GM18858 (cell line): ENCODE results near the gene IKBKE.

ENCODE experiments used
- ATAC-seq: cut with Tn5 transposase; IDR thresholded peaks from one replicate; pipeline ENCODE4 v1.9.1; 2021; ENCODE audit not compliant: unreplicated experiment

Gene IKBKE

GRCh38 chr1:206453111-206453510 lies 17.2 kb upstream of the IKBKE start:
- ATAC-seq = no peak

DNA sequence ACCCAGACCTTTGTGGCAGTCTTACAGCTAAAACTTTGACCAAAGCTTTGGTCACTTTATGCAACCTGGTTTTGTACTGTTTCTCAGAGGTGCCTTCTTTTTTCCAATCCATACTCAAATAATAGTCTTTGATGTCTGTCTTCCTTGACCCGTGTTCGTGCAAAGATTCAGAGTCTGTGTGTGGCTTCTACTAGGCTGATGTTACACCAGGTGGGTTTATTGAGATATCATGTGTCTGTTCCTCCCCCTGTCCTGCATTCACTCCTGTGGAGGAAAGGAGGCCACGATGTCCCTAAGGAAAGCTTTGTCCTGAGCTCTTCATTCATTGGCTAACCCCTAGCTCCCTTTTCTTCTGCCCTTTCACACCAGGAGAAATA lies 15.0 kb upstream of the IKBKE start:
- ATAC-seq = no peak

- ATAC-seq = no peak
Observed at GRCh38 chr1:206455666-206456344, 14.5 kb upstream of the IKBKE start.

- ATAC-seq = no peak
Observed at GRCh38 chr1:206456577-206457370, 13.5 kb upstream of the IKBKE start.

GRCh38 chr1:206457408-206458120 lies 12.7 kb upstream of the IKBKE start:
- ATAC-seq = no peak

DNA sequence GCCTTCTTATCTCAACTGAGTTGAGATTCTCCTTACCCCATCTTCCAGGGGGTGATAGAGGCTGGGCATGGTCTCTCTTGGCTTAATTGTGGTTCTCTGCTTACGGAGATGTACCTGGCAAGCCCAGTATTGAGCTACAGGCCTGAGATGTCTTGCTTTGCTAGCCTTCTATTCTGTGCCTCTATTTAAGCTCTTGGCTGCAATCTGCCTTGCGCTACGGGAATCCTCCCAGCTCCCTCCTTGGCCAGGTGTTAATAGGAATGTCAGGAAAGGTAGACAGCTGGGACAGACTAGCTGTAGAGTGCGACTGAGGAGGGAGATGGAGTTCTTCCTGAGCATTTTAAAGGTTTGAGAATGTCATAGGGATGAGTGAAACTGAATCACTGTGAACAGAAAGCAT lies 10.6 kb upstream of the IKBKE start:
- ATAC-seq = no peak

GRCh38 chr1:206460836-206461426 lies 9.3 kb upstream of the IKBKE start:
- no peak for ATAC-seq

DNA sequence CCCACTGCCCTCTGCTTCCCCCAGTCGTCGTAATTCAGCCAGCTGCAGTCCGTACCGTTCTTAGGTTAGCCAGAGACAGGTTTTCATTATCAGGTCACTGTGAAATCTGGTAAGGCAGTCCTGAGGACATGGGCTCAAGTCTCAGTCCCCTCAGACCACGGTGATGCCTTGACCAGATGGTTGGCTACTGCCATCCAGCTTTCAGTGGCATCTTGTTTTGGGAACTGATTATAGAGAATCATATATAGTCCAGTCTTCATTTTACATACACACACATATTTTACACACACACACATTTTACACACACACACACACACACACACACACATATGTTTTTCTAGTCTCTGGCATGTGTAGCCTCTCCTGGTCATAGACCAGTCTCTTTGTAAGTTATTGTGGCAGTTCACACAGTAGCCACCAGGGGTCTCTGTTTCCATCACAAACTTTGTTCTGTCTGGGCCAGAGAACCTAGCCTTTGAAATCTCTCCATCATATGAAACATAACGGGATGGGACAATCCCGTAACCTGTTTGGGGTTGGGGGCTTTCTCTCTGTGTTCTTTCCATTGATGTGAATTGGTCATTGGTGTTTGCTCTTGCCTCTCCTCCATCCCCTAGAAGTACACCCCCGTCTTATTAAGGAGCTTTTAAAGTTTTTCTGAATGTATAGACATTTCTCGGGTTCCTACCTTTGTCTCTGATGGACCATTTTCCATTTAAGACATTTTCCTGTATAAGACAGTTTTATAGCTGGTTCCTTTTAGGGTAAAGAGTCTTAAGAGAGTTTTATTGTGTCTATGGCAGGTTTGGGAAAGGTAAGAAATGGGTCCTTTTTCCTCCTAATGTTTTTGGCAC lies 8.4 kb upstream of the IKBKE start:
- ATAC-seq = no peak

DNA sequence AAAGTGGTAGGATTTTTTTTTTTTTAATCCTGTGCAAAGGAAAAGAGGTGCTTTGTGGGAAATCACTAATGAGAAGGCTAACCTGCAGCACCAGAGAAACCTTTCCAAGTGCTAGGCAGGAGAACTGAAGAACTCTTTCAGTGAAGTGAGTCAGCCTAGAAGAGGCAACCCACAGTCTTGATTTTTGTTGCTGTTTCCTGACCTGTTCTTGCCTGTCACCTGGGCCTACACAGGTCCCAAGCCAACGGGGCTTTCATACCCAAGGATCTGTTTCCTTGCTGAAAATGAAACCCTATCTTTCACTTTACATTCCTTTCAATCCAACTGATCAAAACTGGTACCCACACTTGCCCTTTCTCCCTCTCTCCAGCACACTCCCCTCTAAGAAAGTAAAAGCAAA lies 7.1 kb upstream of the IKBKE start:
- ATAC-seq = no peak

DNA sequence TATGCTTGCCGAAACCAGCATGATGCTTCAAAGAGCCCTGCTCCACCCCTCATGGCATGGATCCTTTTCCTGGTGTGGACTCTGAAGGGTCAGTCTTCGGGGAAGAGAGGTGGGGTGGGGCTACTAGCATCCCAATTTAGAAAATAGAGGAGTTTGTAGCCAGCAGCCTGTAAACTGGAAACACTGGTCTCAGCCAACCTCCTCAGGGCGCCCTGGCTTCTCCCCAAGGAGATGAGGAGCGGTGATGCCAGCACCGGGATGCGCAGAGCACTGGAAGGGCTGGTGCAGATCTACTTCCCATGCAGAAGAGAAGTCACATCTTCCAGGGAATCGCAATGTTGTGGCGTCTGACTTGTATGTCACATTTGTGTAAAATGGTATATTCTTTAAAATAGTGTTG lies 6.4 kb upstream of the IKBKE start:
- no peak for ATAC-seq

GRCh38 chr1:206464456-206464964 lies 5.8 kb upstream of the IKBKE start:
- no peak for ATAC-seq

GRCh38 chr1:206465951-206466350 lies 4.3 kb upstream of the IKBKE start:
- ATAC-seq = peak; percentile 31

DNA sequence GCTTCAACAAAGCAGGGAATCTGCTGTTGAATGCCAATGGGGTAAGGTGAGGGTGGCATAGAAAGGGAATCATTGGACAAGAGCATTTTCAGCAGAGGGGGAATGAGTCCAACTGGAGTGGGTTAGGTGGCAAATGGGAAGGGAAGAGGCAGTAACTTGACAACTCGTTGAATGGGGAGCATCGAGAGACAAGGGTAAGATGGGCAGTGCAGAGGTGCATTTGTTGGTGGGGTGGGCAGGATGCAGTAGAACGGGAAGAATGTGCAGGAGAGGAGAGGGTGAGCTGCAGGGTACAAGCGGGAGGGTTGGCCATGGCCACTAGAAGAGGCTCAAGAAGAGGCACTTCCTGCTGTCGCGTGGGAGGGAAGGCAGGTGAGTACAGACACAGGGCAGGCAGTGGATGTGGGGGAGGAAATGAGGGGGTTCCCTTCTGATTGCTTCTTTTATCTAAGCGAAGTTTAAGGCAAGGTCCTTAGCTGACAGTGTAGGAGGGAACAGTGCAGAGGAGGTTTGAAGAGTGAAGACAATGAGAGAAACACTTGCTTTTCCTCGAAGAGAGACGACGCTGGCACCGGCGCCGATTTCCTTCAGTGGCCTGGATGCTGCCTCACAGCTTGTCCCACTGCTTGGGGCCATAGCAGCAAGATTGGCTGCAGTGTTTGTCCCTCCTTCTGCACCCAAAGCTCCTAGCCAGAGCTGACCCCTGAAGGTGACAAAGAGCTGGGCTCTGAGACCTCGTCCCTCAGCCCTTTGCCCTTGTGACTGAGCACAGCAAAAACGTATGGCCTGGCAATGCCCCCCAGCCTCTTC lies 3.2 kb upstream of the IKBKE start:
- no peak for ATAC-seq

DNA sequence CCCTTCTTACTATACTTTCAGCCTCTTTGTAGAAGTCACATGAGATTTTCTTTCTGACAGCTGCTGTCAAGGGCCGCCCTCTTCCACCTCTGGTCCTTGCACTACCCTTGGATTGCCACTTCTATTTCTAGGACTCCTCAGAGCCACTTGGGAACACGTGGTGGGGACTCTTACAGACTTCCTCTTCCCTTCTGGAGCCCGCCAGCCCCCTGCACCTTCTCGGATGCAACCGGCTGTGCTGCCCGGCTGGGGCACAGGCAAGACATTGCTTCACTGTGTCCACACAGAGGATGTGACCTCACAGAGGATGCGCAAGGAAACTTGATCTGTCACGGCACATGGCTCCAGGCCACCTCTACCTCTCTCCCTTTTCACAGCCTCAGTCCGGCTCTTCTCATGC lies 2.4 kb upstream of the IKBKE start:
- ATAC-seq = no peak

DNA sequence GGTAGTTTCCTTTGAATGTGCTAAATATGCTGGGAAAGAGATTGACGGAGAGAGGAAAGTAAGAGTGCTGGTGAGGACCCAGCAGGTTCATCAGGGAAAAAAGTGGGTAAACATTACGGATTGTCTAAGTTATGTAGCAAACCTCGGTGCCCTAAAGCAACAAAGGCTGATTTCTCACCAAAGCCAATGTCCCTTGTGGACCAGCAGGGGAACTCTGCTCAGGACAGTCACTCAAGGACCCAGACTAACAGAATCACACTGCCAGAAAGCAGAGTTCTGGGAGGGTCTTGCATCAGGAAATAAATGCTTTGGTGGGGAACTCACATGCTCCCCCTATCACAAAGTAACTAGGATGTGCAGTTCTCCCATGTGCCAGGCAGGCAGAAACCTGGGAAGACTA lies 1.7 kb upstream of the IKBKE start:
- no peak for ATAC-seq

DNA sequence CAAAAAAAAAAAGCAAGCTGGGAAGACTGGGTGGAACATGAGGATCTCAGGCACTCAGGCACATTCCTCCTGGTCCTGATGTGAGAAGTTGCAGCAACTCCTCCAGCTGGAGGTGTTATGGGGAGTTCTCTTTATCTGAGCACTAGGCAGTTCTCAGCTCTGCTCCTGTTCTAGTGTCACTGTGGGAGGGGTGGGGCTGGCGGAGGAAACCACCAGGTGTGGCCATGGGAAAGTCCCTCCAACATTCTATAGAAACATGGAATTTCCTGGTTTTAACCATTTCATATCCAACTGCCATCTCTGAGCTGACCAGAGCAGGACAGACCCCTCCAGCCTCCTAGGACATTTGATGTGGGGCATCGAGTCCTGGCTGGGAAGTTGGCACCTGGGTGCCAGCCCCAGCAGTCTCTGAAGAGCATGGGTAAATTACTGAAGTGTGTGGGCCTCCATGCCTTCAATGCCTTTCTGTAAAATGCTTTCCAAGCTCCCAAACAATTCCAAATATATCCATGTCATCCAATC lies 804 bp upstream of the IKBKE start:
- no peak for ATAC-seq

DNA sequence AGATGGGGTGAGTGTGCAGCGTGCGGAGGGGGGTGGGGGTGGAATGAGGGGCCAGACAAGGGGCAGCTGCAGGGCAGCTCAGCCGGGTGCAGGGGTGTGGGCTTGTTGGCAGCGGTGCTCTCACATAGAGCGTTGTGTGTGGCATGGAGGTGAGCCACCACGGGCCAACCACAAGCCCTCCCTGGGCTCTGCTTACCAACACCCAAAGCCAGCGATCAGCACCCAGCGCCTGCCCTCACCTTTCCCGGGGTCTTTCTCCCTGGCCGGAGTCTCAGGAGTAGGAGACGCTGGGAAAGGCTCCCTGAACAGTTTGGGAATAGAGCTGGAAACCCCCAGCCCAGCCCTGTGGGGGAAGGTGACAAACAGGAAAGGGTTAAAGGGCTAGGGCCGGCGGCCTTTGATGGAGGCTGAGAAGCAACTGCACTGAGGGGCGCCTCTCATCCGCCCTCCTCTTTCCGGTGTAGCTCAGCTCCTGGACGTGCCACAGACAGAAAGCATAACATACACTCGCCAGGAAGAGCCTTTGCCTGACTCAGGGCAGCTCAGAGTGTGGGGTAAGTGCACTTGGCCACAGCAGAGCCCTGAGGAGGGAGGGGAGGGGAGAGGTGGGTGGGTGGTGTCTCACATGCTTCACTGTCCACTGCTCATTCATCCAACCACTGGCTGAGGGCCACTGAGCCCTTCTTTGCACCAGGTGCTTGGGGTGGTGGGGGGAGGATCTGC lies 577 bp downstream of the IKBKE start:
- ATAC-seq = no peak

DNA sequence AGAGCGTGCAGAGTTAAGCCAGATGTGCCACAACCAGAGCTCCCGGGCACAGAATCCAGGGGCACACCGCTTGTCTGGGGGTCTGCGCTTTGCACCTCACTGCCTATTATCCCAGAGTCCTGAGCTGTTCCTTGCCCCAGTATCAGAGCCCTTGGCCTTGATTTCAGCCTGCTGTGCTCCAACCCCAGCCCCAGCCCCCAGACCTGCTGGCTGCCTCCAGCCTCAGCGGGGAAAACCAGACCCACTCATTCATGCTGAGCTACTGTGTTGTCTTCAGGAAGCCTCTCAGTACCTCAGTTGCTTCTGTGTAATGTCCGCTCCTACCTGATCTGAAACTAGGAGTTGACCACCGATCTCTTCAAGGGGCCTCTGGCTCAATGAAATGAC lies 1.1 kb downstream of the IKBKE start:
- no peak for ATAC-seq

GRCh38 chr1:206472024-206472423 lies 1.7 kb downstream of the IKBKE start:
- no peak for ATAC-seq
